Measurements from ENCODE around the gene NRSN1.

Gene NRSN1

DNA sequence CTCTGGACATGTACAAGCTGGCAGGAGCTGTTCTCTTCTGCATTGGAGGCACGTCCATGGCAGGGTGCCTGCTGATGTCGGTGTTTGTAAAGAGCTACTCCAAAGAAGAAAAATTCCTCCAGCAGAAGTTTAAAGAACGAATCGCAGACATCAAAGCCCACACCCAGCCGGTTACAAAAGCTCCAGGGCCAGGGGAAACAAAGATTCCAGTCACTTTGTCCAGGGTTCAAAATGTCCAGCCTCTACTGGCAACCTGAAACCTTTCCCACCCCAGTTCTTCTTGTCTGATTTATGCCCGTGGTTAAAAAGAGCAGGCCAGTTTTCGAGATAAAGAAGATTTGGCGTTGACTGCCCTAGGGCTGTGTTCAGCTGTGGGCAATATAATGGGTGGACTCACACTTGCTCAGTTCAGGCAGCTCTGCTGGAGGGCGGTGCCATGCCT is 19.7 kb downstream of the NRSN1 start:
- no peak for DNase-seq

GRCh38 chr6:24146871-24147270 is 20.9 kb downstream of the NRSN1 start:
- no peak for DNase-seq

DNA sequence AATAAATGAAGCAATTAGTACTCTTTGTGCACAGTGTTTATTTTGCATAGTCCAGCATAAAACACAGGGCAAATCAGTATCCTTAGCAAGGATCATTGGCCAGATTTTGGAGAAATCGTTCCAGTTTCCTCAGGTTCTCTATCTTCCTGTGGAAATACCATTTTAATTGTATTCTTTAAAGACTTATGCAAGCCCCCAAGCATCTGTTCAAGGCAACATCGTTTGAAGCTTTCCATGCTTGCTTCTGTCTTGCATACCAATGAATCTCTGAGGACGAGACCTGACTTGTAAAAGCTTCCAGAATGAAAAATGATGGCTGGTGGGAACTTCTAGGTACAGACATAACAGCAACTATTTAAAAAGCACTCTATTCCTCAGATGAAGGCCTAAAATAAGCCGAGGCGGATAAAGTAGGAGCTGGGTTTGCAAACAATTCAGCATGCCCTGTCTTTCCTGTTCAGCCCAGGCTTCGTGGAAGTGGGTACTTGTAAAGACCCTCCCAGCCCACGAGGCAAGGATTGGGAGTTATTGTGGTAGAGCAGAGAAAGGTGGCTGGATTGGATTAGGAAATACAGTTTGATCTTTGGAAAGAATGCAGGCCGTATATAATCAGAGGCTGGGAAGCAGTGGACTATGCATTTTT is 21.6 kb downstream of the NRSN1 start:
- no peak for DNase-seq

DNA sequence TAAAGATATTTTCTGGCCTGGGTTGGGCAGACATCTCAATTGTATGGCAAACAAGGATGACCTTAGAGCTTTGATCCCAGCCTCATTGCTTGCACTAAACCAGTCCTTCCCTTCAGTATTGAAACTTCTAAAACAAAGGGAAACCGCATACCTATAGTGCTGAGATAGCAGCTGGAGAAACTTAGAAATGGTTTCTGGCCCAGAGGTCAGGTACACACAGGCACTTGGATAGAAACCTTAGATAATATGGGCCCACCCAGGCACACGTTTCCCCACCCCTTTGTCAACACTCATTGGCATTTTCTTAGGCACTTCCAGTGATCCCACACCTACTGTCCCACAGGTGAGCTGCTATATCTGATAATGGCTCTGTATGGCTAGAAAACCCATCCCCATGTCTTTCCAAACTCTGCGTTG is 22.1 kb downstream of the NRSN1 start:
- no peak for DNase-seq

DNA sequence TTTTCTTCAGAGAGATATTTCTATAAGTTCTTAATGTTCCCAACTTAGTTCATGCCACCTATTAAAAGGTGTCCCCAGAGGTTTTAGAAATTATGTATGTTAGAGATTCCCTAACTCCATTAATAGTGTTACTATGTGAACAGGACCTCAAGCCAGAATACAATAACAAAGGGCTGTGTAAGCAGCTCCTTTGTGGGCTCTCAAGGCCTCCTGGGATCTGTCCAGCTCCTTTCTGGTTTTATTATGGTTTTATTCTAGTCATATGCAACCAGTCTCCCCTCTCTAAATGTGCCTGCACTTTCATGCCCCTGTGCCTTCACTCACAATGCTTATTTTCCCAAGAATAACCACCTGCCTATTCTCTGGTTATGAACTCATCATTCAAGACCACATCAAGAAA is 22.7 kb downstream of the NRSN1 start:
- DNase-seq = no peak

DNA sequence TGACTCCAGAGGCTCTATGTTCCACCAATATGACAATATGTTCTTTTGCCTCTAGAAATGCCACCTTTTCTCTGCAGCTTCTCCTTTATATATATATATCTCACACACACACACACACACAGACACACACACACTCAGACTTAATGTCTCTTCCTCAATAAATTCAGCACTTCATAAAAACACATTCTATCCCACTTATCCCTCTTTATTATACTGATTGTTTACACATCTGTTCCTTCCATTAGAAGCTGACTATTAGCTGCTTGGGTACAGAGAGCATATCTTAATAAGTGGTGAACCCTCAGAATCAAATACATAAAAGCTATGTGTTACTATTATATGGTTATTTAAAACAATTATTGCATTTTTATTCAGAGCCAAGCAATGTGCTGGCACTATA is 23.3 kb downstream of the NRSN1 start:
- no peak for DNase-seq

GRCh38 chr6:24149836-24150235 is 23.8 kb downstream of the NRSN1 start:
- no peak for DNase-seq

DNA sequence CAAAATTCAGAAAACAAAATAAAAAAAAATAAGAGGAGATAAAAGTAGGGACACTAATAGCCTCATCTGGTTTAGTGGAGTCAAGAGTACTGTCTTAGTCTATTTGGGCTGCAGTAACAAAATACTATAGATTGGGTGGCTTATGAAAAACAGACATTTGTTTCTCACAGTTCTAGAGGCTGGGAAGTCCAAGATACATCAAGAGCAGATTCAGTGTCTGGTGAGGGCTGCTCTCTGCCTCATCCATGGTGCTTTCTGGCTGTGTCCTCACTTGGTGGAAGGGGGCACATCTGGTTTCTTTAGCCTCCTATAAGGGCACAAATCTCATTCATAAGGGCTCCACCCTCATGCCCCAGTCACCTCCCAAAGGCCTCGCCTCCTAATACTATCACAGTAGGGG is 26.0 kb downstream of the NRSN1 start:
- no peak for DNase-seq

GRCh38 chr6:24154121-24154520 is 28.1 kb downstream of the NRSN1 start:
- DNase-seq = no peak

DNA sequence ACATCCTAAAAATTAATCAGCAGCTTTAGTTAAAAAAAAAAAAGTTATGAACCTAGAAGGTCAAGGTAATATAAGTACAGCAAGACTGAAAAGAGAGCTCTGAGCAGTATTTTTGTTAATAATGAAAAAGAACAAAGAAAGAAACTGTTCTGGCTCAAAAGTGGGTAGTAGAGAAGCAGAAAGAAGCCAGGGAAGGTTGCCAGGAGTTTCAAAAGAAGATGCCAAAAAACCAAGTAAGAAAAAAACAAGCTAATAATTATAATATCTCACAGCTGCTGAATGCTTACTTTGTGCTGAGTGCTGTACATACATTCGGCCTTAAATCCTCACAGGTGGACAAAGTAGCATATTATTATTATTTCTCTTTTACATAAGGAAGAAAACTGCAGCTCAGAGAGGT is 31.9 kb downstream of the NRSN1 start:
- DNase-seq = no peak

DNA sequence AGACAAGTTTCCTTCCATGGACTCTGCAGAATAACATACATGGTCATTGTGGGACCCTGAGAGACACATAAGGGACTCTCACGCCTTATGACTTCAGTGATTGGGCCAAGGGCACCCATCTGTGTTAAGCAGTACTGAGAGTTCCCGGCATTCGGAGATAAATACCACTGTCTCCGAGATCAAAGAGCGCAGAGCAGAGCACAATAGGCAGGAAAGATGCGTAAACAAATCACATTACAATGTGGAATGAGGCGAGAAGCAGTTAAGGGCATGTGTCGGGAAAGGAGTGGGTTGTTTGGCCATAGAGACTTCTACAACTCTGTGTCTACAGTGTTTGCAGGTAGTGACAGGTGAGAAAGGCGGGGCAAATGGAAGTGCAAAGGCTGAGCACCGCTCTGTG is 57.6 kb downstream of the NRSN1 start:
- DNase-seq = no peak

DNA sequence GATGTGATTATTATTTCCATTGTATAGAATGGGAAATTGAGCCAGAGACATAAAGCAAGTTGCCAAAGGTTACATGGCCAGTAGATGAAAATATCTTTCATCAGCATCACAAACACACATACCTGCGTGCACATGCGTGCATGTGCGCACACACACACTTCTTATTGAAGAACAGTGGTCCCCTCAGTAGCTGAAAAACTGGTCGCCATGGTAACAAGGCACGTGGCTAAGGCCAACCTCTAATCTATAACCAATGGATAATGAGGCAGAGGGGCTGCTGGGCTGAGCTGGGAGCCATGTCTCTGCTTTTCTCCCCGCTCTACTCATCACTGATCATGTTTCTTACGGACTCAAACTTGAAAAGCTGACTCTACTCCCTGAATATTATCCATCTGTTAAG is 60.3 kb downstream of the NRSN1 start:
- no peak for DNase-seq

DNA sequence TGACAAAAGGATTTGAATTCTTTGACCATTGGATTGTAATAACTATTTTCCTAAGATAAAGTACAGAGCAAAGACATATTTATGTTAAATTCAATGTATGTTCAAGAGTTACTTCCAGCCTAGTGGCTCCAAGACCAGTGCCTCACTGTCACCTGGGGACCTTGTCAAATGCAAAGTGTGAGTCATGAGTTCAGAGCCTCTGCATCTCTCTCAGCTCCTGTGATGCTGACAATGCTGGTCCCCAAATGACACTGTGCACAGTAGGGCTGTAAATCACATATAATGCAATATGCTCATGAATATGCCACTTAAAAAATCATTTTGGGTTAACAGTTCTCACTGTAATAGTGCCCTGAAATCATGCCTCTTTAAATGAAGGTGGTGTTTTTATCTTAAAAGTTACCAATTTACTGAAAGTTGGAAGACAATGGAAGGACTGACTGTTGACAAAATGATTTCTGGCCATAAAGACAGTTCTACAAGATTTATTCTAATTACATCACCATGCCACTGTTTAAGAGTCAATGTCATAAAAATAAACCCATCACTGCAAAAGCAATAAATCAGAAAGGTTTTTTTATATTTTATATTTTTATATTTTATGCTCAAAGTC is 62.1 kb downstream of the NRSN1 start:
- DNase-seq = no peak

GRCh38 chr6:24188578-24189080 is 62.6 kb downstream of the NRSN1 start:
- DNase-seq = no peak

- no peak for DNase-seq
These were observed 65.3 kb downstream of the NRSN1 start for GRCh38 chr6:24191346-24191745.

- no peak for DNase-seq
These were observed 67.3 kb downstream of the NRSN1 start for GRCh38 chr6:24193364-24193763.

GRCh38 chr6:24194978-24195700 is 69.1 kb downstream of the NRSN1 start:
- DNase-seq = no peak

- DNase-seq = no peak
These were observed 70.0 kb downstream of the NRSN1 start for GRCh38 chr6:24195836-24196597.

Data from T-helper 1 cell (primary cell).